ENCODE results near the gene LMAN2. TPM values are rescaled to one million over a fixed set of nuclear protein-coding genes. Genes with fewer than 3 reads are reported as not detected.

The LMAN2 gene
- 213 and 237 TPM in 2 replicates for total RNA-seq (2014; rRNA removed; shearing (Covaris generic))
- polyA plus RNA-seq (2015; cell fraction: cytosol; rRNA removed), result 289 and 296 TPM in 2 replicates
- 248 and 260 TPM in 2 replicates for polyA plus RNA-seq (2015; cell fraction: nucleus; rRNA removed)

DNA sequence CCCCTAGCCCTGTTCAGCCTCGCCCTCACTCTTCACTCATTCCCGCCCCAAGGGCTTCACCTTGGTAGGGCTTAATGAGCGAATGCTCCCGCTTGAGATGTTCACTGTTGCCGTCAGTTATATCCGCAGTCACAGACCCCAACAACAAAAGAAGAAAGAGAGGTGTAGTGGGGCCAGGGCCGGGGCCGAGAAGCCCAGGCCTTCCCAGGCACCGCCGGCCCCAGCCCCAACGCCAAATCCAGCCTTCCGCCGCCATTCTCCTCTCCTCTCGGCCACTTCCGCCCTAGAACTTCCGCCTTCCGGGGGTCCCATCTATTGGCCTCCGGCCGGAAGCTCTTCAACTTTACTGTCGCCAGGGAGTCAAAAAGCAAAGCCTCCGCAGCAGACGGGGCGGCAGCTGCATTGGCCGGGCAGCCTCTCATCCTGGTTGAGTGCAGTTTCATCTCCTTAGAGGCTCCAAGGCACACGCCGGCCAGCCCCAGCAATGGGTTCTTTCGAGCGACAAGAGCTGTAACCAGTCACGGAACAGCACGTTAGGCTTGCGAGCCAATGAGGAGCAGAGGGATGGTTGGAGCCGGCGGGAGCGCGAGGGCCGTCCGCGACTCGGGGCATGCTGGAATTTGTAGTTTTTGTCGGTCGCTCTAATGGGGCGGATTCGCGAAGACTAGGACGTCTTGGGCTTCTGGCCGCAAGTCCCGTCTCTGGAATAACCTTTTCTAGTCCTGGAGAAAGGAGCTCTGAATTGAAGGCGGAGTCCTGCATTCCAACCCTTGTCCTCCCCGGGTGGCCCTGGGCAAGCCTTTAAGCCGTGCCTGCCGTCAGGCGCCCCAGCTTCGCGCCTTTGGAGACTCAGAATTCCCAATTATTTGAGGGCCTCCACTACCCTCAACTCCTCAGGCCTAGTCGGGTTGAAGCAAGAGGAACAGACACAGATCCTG, at the start of gene LMAN2:
Gene LMAN2, minus strand, starts transcription at position 277 of the 938 bp plus-strand sequence. Its CDS starts 21 bp downstream, at position 256.
- peak; percentile 96 for DNase-seq (ENCODE audit: low read depth)

GRCh38 chr5:177399997-177400868, 48.8 kb upstream of the LMAN2 start, which contains the start of gene PFN3:
Gene PFN3 (minus strand): TSS chr5:177400661. CDS start chr5:177400576, 85 bp downstream.
- DNase-seq (ENCODE audit: low read depth), result no peak

GRCh38 chr5:177397875-177398390, 46.5 kb upstream of the LMAN2 start:
- DNase-seq (ENCODE audit: low read depth), result no peak

- no peak for DNase-seq (ENCODE audit: low read depth)
Observed at GRCh38 chr5:177396807-177397206, 45.3 kb upstream of the LMAN2 start.

GRCh38 chr5:177396078-177396477, 44.6 kb upstream of the LMAN2 start:
- no peak for DNase-seq (ENCODE audit: low read depth)

DNA sequence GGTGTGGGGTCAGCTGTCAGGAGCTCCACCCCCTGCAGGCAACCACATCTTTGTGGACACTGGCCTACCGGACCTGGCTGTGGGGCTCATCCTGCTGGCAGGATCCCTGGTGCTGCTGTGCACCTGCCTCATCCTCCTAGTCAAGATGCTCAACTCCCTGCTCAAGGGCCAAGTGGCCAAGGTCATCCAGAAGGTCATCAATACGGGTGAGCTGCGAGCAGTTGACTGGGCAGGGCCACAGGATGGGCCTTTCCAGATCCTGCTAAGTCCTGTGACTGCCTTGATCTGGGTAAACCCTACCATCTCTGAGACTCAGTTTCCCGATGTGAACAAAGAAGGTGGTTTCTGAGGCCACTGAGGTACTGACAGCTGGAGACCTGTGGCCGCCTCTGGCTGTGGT, 42.5 kb upstream of the LMAN2 start:
- no peak for DNase-seq (ENCODE audit: low read depth)

GRCh38 chr5:177393206-177393765, 41.8 kb upstream of the LMAN2 start:
- DNase-seq (ENCODE audit: low read depth), result no peak

- no peak for DNase-seq (ENCODE audit: low read depth)
Observed at GRCh38 chr5:177392765-177393164, 41.3 kb upstream of the LMAN2 start.

GRCh38 chr5:177390363-177391300, 39.2 kb upstream of the LMAN2 start:
- DNase-seq (ENCODE audit: low read depth), result peak; percentile 89

- DNase-seq (ENCODE audit: low read depth), result peak; percentile 92
Observed at GRCh38 chr5:177389241-177390169, 38.0 kb upstream of the LMAN2 start.

GRCh38 chr5:177388521-177389052, 37.1 kb upstream of the LMAN2 start:
- no peak for DNase-seq (ENCODE audit: low read depth)

- DNase-seq (ENCODE audit: low read depth), result no peak
Observed at GRCh38 chr5:177387405-177387804, 35.9 kb upstream of the LMAN2 start.

DNA sequence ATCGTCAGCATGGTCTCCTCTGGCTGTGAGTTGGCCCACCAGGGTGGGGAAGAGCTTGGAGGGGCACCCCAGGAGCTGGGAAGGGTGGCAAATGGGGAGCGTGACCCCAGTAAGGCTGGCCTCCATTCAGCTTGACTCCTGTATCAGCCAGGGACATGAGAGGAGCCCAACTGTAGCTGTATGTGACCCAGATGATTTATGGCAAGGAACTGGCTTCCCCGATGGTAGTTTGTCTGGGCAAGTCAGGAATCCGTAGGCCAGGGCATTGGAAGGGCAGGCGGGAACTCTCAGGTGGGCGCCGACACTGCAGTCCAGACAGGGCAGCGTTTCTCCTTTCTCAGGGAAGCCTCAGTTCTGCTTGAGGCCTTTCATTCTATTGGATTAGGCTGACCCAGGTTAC, 35.1 kb upstream of the LMAN2 start:
- DNase-seq (ENCODE audit: low read depth), result no peak

GRCh38 chr5:177385720-177386119, 34.3 kb upstream of the LMAN2 start:
- no peak for DNase-seq (ENCODE audit: low read depth)

GRCh38 chr5:177384134-177384533, 32.7 kb upstream of the LMAN2 start, which contains the start of gene SLC34A1:
Gene SLC34A1 (plus strand): TSS chr5:177384434. CDS start chr5:177385742, 1,308 bp downstream.
- DNase-seq (ENCODE audit: low read depth), result no peak

- DNase-seq (ENCODE audit: low read depth), result no peak
Observed at GRCh38 chr5:177383181-177383580, 31.7 kb upstream of the LMAN2 start.

GRCh38 chr5:177382423-177383029, 31.1 kb upstream of the LMAN2 start:
- no peak for DNase-seq (ENCODE audit: low read depth)

DNA sequence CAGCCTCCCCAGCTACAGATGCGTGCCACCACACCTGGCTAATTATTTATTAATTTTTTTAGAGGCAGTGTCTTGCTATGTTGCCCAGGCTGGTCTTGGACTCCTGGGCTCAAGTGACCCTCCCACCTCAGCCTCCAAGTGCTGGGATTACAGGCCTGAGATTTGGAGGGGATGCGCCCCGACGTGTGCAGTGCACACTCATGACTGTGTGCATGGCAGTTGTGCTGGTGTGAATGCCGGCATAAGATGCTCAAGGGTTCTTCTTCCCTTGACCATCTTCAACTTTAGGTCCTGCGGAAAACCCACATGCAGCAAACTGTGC, 29.3 kb upstream of the LMAN2 start:
- no peak for DNase-seq (ENCODE audit: low read depth)
